A673 (cell line): Measurements from ENCODE around the gene GLMP.

Experiments
- EZH2 ChIP-seq: fragments of 200-600 bp; sonication (generic); IDR thresholded peaks from 2 replicates; pipeline ENCODE4 v1.6.1; 2017; ENCODE audit warnings: borderline replicate concordance, low read depth, mild to moderate bottlenecking, mixed read lengths, antibody characterized with exemption, low read length; ENCODE audit not compliant: poor library complexity, severe bottlenecking
- TF ChIP-seq, protein P1 (sequence below): fragments of 300-800, 200-600 bp; sonication (generic); conservative IDR thresholded peaks from 2 replicates; pipeline ENCODE4 v1.5.1; 2017; ENCODE audit warnings: low read depth, mild to moderate bottlenecking, antibody characterized with exemption, low read length, moderate library complexity, mixed read lengths

DNA sequence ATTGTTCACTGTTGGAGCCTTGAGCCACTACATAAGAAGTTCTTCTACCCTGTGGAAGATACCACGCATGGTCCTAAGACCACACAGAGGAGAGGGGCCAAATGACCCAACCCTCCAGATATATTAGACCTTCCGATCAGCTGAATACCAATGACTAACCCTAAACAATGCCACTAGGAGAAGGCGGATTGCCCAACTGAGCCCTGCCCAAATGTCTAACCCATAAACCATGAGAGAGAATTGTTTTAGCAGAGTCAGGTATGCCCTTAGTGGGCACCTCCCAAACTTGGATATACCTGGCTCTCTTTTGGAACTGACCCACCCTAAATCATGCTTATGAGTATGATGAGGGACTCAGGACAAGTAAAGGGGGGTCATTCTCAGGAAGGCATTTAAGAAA, 25.2 kb downstream of the GLMP start:
- TF ChIP-seq, protein P1, sequence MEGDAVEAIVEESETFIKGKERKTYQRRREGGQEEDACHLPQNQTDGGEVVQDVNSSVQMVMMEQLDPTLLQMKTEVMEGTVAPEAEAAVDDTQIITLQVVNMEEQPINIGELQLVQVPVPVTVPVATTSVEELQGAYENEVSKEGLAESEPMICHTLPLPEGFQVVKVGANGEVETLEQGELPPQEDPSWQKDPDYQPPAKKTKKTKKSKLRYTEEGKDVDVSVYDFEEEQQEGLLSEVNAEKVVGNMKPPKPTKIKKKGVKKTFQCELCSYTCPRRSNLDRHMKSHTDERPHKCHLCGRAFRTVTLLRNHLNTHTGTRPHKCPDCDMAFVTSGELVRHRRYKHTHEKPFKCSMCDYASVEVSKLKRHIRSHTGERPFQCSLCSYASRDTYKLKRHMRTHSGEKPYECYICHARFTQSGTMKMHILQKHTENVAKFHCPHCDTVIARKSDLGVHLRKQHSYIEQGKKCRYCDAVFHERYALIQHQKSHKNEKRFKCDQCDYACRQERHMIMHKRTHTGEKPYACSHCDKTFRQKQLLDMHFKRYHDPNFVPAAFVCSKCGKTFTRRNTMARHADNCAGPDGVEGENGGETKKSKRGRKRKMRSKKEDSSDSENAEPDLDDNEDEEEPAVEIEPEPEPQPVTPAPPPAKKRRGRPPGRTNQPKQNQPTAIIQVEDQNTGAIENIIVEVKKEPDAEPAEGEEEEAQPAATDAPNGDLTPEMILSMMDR, result no peak
- no peak for TF ChIP-seq EZH2
